GM21381 (cell line): ENCODE results near the gene NT5DC2.

ENCODE experiments used
- ATAC-seq: cut with Tn5 transposase; IDR thresholded peaks from one replicate; pipeline ENCODE4 v1.9.1; 2021; ENCODE audit warnings: mild to moderate bottlenecking, moderate library complexity; ENCODE audit not compliant: unreplicated experiment

NT5DC2 gene

GRCh38 chr3:52512727-52513126, 20.9 kb downstream of the NT5DC2 start:
- no peak for ATAC-seq

- no peak for ATAC-seq
Observed at GRCh38 chr3:52512105-52512504, 21.6 kb downstream of the NT5DC2 start.

- no peak for ATAC-seq
Observed at GRCh38 chr3:52511509-52511908, 22.1 kb downstream of the NT5DC2 start.

- ATAC-seq, result no peak
Observed at GRCh38 chr3:52509753-52510328, 23.8 kb downstream of the NT5DC2 start.

- ATAC-seq, result no peak
Observed at GRCh38 chr3:52507359-52507758, 26.3 kb downstream of the NT5DC2 start.

GRCh38 chr3:52506266-52506966, 27.2 kb downstream of the NT5DC2 start:
- no peak for ATAC-seq

- ATAC-seq, result no peak
Observed at GRCh38 chr3:52504977-52505376, 28.7 kb downstream of the NT5DC2 start.

GRCh38 chr3:52503788-52504424, 29.8 kb downstream of the NT5DC2 start:
- ATAC-seq, result no peak

- ATAC-seq, result no peak
Observed at GRCh38 chr3:52502808-52503350, 30.8 kb downstream of the NT5DC2 start.

GRCh38 chr3:52502001-52502400, 31.7 kb downstream of the NT5DC2 start:
- ATAC-seq, result no peak

- no peak for ATAC-seq
Observed at GRCh38 chr3:52501046-52501445, 32.6 kb downstream of the NT5DC2 start.

GRCh38 chr3:52498137-52499054, 35.3 kb downstream of the NT5DC2 start:
- ATAC-seq, result no peak

GRCh38 chr3:52495777-52496602, 37.7 kb downstream of the NT5DC2 start:
- ATAC-seq, result no peak

GRCh38 chr3:52494886-52495495, 38.7 kb downstream of the NT5DC2 start, which contains the start of gene STAB1:
Gene STAB1 (plus strand): TSS chr3:52495338. CDS start chr3:52495414, 76 bp downstream.
- no peak for ATAC-seq

GRCh38 chr3:52494445-52494844, 39.2 kb downstream of the NT5DC2 start:
- ATAC-seq, result no peak

GRCh38 chr3:52493232-52494017, 40.2 kb downstream of the NT5DC2 start:
- no peak for ATAC-seq

- no peak for ATAC-seq
Observed at GRCh38 chr3:52492059-52492458, 41.6 kb downstream of the NT5DC2 start.

GRCh38 chr3:52490939-52491526, 42.6 kb downstream of the NT5DC2 start:
- no peak for ATAC-seq
